IPS-18c (cell line): ENCODE data around the gene TCF4.

Experiments used
- H3K4me3 ChIP-seq: 2 replicates; pipeline ENCODE4 v1.7.0; 2013; ENCODE audit warnings: low read depth, mild to moderate bottlenecking, low read length, moderate library complexity; ENCODE audit not compliant: insufficient read depth
- H3K9me3 ChIP-seq: one replicate; pipeline ENCODE4 v1.6.1; 2013; ENCODE audit warnings: mild to moderate bottlenecking, low read length, moderate library complexity; ENCODE audit not compliant: control insufficient read depth, insufficient read depth

The TCF4 gene

DNA sequence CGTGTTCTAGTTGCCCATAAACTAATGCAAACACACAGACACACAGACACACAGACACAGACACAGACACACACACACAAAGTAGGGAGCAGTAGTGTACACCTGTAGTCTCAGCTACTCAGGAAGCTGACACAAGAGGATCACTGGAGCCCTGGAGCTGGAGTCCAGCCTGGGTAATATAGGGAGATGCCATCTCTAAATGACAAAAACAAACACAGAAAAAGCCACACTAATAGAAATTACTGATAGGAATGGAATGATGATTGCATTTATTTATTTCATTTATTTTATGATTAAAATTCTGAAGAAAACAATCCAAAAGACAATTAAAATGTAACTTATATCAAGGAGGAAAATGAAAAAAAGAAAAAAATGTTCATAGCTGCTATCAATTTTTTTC is 30.8 kb downstream of the TCF4 start:
- H3K4me3 ChIP-seq: no peak overlapping the region
- no peaks in the 10 kb centered on the region for H3K9me3 ChIP-seq

DNA sequence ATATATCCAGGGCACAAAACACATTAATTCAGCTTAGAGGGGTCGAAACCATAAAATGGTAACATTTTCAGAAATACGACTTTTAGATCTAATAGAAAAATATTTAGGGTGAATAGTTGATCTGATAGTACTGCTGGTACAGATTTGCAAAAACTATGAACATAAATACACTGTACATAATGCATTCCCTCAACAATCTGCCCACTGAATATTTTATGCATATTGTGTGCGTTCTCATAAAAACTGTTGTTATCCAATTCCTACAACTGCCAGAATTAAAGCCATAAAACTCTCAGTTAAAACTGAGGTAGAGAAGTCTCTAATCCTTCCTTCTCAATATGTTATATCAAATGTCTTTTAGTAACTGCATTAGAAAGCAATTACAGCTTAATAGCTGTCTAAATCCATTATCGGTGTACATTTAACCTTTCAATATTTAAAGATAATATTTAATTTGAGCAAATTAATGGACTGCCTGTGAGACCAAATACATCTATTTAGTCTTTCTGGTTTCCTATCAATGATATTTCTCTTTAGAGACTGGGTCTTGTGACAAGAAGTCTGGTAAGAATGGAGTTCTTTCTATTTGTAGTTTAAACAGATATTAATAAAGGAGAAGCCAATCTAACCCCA is 32.5 kb downstream of the TCF4 start:
- H3K9me3 ChIP-seq: no peaks in the 10 kb centered on the region
- H3K4me3 ChIP-seq: no peak overlapping the region

DNA sequence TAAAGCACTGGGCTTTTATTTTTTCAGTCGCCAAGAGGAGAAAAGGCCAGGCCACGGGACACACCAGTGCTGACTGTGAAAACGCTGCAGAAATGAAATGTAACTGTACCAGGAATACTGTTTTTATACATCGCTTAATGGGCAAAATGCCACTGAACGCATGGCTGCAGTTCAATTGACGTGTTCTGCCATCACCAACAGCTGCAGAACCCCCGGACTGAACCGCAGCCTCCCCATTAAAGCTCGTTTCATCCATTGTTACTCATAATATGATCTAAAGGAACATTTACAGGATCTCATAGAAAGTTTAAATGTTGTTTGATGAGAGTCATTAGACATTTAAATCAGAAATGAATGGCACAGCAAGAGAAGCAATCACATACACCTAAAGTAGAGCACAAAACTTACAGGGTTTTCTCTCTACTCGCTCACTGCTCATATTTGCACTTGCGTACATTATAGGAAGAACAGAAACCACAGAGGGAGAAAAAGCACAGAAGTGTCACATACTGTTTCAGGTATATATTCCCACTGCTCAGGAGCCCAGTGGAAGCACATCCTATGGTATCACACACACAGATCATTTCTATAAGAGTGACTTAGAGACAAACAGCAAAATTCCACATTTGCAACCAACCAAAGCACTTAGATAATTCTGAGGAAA is 35.3 kb downstream of the TCF4 start:
- H3K4me3 ChIP-seq: no peak overlapping the region
- no peaks in the 10 kb centered on the region for H3K9me3 ChIP-seq

DNA sequence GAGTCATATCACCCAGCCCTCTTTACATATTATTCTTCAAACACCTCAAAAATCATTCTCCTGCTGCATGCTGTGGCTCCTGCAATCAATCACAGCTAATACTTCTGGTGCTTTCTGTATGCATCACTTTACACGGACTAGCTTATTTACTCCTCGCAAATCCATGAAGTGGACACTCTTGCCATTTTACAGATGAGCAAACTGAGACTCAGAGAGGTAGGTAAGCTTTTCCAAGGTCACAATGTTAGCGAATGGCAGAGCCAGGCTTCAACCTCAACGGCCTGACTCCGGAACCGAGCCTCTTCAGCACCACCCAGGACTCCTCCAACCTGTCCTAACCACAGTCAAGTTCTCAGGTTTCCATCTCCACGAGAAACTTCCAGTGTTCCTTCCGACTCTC is 36.8 kb downstream of the TCF4 start:
- Histone ChIP-seq H3K9me3 (no peaks in the 10 kb centered on the region), H3K4me3 (no peak overlapping the region)

DNA sequence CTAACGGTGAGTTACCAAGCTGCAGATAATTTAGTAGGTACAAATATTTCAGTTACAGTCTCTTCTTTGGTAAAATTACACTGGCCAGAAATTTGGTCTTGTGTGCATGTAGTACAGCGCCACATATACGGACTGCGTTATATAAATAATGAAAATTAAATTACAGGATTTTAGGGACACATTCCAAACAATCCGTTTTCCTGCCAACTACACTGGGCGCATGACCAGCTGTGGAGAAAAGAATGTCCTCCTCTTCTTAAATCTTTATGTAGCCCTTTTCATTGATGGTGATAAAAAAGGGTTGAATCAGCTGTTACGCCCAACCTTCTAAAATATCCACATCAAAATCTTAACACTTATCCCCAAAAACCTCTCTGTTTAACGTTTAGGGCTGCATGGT is 37.5 kb downstream of the TCF4 start:
- Histone ChIP-seq H3K9me3 (no peaks in the 10 kb centered on the region), H3K4me3 (no peak overlapping the region)

DNA sequence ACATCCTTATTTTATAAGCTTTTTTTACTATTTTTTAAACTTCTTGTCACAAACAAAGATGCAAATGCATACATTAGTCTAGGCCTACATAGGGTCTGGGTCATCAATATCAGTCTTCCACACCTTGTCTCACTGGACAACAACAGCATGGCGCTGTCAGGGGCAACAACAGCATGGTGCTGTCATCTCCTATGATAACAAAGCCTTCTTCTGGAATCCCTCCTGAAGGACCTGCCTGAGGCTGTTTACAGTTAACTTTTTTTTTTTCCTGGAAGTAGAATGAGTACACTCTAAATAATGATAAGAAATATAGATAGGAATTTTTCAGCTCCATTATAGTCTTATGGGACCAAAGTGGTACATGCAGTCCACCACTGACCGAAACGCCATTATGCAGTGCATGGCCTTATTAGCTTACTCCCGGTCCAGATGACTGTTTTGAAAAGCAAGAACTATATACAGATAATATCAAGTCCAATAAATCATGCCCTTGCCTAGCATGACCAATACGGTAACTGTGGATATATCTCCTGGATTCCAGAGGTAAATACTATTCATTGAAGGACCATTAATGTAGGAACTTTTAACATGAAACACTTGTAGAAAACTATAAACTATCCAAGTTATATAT is 38.4 kb downstream of the TCF4 start:
- Histone ChIP-seq H3K4me3 (no peak overlapping the region), H3K9me3 (no peaks in the 10 kb centered on the region)

DNA sequence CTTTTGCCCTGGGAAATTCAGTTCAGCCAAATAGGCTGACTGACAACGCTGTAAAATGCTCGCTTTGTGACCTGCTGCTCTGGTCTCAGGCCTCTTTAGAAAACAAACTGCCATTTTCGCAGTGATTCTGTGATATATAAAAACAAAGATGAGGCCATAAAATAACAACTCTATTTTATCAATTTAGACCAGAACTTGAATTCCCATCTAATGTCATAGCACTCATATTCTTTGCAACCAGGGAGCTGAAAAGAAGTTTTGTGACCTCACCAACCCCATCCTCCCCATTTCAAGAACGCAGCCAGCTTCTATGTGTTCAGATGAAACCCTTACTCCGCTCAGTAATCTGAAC is 40.3 kb downstream of the TCF4 start:
- Histone ChIP-seq H3K4me3 (no peak overlapping the region), H3K9me3 (no peaks in the 10 kb centered on the region)

DNA sequence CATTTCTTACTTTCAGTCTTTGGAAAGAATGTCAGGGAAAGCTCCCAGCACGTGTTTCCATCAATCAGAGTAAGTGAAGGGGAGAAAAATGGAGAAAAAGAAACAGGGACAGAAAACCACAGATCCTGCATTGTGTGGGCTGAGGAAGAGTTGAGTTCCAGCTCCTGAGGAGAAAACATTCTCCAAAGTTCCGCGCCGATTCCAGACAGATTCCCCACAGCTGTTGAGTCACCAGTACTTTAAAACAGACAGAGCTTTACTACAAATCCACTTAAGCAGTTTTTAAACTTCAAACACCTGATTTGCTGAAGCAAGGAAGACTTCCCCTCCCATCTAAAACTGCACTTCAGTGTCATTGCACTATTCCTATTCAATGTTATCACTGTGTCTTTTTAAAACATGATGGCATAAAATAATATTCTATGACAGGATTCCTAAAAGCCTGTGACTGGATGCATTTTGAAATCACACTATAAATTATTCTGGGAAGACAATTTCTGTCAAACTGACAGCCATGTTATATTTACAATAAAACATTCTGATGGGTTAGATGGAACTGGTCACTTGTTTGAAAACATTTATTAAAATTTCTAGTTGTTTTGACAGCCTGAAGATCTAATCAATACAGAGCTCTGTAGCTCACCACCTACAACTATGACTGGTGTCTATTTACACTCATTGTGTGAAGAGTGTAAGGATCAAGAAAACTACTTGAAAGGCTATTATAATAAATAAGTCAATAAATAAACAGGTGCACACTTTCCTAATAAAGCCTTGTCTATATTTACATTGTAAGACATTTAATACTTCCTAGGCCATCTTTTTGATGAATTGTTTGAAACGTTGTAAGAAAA is 40.9 kb downstream of the TCF4 start:
- Histone ChIP-seq H3K9me3 (no peaks in the 10 kb centered on the region), H3K4me3 (no peak overlapping the region)

DNA sequence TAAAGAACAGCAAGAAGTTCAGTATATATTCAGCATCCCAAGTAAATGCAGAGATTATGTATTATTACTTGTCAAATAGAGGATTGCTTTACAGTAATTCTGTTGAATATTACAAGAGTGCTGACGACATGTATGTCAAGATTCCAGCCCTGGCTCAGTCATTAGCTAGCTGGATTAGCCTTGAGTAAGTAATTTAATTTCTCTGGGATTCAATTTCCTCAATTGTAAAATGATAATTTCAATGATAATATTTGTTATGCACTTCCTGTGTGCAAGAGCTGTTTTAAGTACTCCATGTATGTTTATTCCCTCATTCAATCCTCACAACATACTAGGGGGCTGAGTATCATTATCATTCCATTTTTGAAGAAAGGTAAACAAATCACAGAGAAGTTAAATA is 44.0 kb downstream of the TCF4 start:
- Histone ChIP-seq H3K4me3 (no peak overlapping the region), H3K9me3 (no peaks in the 10 kb centered on the region)

DNA sequence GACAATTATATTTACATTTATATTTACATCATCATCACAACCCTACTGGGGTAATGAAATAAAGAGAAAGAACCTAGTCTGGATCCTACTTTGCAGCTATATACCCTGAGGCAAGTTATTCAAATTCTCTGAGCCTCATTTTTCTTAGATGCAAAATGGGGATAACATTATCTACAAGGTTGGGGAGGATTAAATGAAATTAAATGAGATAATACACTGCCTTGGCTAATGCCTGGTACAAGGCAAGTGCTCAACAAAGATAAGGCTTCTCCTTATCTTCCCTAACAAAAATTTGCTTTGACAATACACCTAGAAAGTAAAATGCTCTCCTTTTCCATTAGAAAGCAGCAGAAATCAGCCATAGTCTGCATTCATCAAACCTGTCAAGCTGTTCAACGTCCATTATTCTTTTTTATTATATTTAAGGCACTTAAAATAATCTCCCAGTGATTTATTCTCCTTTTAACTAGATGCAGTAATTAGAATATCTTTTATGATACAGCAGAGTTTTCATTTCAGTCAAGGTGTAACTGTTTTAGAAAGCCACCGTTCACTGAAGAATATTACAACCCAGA is 44.8 kb downstream of the TCF4 start:
- H3K4me3 ChIP-seq: no peak overlapping the region
- H3K9me3 ChIP-seq: no peaks in the 10 kb centered on the region

DNA sequence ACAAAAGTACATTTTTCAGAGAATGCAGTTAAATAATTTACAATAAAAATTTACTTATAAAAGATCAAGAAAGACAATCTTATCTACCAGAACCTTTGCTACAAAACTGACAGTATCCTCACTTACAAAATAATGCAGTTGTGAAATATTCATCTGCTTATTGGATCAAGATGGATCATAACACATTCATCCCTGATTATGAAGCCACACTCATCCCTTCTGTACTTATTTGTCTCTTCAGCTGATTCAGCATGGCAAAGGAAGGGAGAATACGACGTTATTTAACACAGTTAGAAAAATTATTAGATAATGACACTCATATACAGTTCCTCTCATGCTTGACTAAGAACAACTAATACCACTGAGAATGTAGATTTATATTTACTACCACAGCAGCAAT is 46.4 kb downstream of the TCF4 start:
- H3K9me3 ChIP-seq: no peaks in the 10 kb centered on the region
- H3K4me3 ChIP-seq: no peak overlapping the region

DNA sequence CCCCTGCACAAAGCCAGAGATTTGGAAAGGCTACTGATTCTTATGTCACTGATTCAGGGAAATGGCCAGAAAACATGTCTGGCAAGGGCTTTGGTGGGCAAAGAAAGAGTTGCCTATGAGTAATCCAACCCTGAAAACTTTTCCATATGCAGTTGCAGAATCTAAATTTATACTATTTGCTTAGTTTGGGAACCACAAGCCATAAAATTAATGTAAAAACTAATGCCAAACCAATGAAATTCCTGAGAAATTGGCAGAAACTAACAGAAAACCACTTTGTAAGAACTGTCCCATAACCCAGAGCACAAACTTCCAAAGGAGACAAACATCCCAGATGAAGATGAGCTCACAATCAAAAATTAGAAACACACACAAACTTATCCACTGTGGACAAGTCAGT is 48.8 kb downstream of the TCF4 start:
- no peaks in the 10 kb centered on the region for H3K9me3 ChIP-seq
- no peak overlapping the region for H3K4me3 ChIP-seq

DNA sequence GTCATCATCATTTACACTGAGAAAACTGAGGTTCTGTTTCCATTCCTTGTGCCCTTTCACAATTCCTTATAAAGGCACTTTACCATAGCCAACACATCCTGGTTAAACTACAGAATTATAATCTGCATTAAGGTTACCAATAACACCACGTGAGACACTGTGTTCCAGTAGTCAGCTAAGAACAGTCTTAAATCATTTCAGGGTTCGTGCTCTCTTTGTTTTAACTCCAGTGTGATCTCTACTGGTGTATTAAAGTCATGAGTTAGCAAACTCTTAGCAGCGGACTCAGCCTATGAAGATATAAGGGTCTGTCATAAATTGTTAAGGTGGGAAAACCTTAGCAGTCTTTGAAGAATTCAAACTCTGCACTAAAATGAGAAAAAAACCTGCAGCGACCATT is 53.0 kb downstream of the TCF4 start:
- Histone ChIP-seq H3K4me3 (no peak overlapping the region), H3K9me3 (no peaks in the 10 kb centered on the region)

DNA sequence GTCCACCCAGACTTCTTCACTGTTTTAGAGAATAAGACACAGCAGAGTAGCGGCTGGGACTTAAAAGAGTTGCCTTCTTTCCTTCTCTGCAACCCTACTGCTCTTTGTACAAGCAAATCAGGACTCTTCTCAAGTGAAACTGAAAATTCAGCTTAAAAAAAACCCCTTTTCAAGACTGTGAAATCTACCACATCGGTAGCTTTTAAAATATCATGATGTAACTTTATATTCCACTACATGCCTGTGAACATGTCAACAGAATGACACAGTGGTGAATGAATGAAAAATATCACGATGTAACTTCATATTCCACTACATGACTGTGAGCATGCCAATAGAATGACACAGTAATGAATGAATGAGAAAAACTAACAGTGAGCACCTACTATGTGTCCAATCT is 53.4 kb downstream of the TCF4 start:
- no peaks in the 10 kb centered on the region for H3K9me3 ChIP-seq
- no peak overlapping the region for H3K4me3 ChIP-seq

DNA sequence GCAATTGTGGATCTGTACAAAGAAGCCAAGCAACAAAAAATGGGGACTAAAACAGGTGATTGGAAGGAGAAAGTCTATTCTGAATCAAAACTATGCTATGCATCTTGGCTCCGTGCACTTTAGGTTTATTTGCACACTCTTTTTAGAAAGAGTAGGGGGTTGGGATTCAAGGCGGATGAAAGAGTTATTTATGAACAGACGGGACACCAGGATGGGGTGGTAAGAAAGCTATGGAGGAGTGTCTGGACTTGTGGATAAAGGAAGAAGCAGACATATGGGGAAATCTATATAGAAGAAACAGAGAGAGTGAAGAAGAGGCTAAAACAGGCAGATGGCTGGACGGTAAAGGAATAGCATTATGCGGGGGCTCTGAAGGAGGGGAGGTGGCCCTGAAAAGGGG is 57.8 kb downstream of the TCF4 start:
- Histone ChIP-seq H3K9me3 (peaks cover 3% of the 10 kb centered on the region), H3K4me3 (no peak overlapping the region)

DNA sequence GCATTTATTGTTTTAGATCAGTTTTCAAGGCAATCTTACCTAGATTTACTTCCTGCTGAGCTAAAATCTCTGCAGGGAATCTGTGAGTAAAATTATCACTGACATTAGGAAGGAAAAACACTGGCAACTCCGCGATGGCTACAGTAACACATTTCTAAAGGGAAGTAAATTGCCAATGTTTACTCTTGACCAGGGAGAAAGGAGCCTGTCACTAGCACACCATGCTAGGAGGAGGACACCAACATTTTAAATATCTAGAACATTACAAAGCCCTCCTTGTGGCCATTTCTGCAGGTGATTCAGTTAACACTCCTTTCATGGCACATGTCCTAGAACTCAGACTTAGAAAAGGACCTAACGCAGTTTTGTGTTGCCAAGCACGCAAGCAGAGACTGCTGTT is 58.4 kb downstream of the TCF4 start:
- peaks cover 3% of the 10 kb centered on the region for H3K9me3 ChIP-seq
- no peak overlapping the region for H3K4me3 ChIP-seq

DNA sequence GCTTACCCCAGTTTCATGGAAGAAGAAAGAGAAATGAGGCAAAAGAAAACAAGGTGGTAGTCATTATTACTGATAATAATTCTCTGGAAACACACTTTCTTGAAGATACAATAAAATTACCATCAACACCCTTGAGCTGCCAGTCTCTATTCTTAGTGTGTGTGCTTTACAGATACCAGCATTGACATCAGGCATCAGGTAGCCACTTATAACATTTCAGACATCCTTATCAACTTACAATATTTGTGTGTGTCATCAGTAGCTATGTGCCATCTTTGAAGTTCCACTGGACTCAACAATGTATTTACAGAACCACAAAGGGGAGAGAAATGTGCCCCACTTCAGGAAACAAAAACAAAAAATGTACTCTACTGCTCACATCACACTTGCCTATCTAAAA is 62.1 kb downstream of the TCF4 start:
- Histone ChIP-seq H3K9me3 (peaks cover 3% of the 10 kb centered on the region), H3K4me3 (no peak overlapping the region)
